Ishikawa (cell line): ENCODE data around the gene HBEGF.

Experiments
- CEBPB ChIP-seq: IDR thresholded peaks from 2 replicates; pipeline ENCODE4 v1.6.1; 2012
- CREB1 ChIP-seq: IDR thresholded peaks from 2 replicates; pipeline ENCODE4 v1.6.1; 2012; ENCODE audit warnings: low read depth
- EGR1 ChIP-seq: IDR thresholded peaks from 2 replicates; pipeline ENCODE4 v1.6.1; 2012
- EP300 ChIP-seq: IDR thresholded peaks from 2 replicates; pipeline ENCODE4 v1.6.1; 2012; ENCODE audit warnings: borderline replicate concordance
- FOXM1 ChIP-seq: IDR thresholded peaks from 2 replicates; pipeline ENCODE4 v1.6.1; 2012; ENCODE audit warnings: low read depth, borderline replicate concordance
- MAX ChIP-seq: IDR thresholded peaks from 2 replicates; pipeline ENCODE4 v1.6.1; 2012
- NFIC ChIP-seq: IDR thresholded peaks from 2 replicates; pipeline ENCODE4 v1.6.1; 2012
- RAD21 ChIP-seq: IDR thresholded peaks from 2 replicates; pipeline ENCODE4 v1.6.1; 2012; ENCODE audit warnings: low read depth
- REST ChIP-seq: IDR thresholded peaks from 2 replicates; pipeline ENCODE4 v1.6.1; 2012; ENCODE audit warnings: low read depth, mild to moderate bottlenecking
- TAF1 ChIP-seq: IDR thresholded peaks from 2 replicates; pipeline ENCODE4 v1.6.1; 2012; ENCODE audit warnings: low read depth, mild to moderate bottlenecking
- TCF12 ChIP-seq: IDR thresholded peaks from 2 replicates; pipeline ENCODE4 v1.6.1; 2012; ENCODE audit warnings: low read depth
- TEAD4 ChIP-seq: IDR thresholded peaks from 2 replicates; pipeline ENCODE4 v1.6.1; 2012
- USF1 ChIP-seq: IDR thresholded peaks from 2 replicates; pipeline ENCODE4 v1.6.1; 2012
- YY1 ChIP-seq: IDR thresholded peaks from 2 replicates; pipeline ENCODE4 v1.6.1; 2012; ENCODE audit warnings: low read depth
- ZBTB7A ChIP-seq: IDR thresholded peaks from 2 replicates; pipeline ENCODE4 v1.6.1; 2012; ENCODE audit warnings: low read depth

The HBEGF gene

GRCh38 chr5:140324041-140324600 is 22.3 kb downstream of the HBEGF start:
- TF ChIP-seq REST (no peak), RAD21 (no peak), EGR1 (no peak), TEAD4 (no peak), USF1 (no peak), EP300 (no peak), YY1 (no peak), CREB1 (no peak), MAX (no peak), FOXM1 (no peak), CEBPB (no peak), ZBTB7A (no peak)

- TF ChIP-seq TCF12 = peak; percentile 11; the same call in 1 of the 2 replicates
- TF ChIP-seq MAX = peak; percentile 65
- TF ChIP-seq ZBTB7A = 0 out of 2 replicates have a peak, but pooled peaks have one; percentile 51
- TF ChIP-seq TEAD4 = peak; percentile 72
- TF ChIP-seq NFIC = peak; percentile 50
- no peak for TF ChIP-seq YY1
- TF ChIP-seq EGR1 = no peak
Observed at GRCh38 chr5:140322751-140323731, 23.4 kb downstream of the HBEGF start.

GRCh38 chr5:140321796-140322195 is 24.6 kb downstream of the HBEGF start:
- TF ChIP-seq REST = no peak
- no peak for TF ChIP-seq NFIC
- TF ChIP-seq EGR1 = no peak
- TF ChIP-seq CREB1 = no peak
- no peak for TF ChIP-seq TEAD4
- no peak for TF ChIP-seq TAF1
- no peak for TF ChIP-seq ZBTB7A
- no peak for TF ChIP-seq USF1
- TF ChIP-seq MAX = no peak
- TF ChIP-seq CEBPB = no peak
- TF ChIP-seq FOXM1 = no peak
- TF ChIP-seq EP300 = no peak
- TF ChIP-seq TCF12 = no peak
- no peak for TF ChIP-seq YY1
- no peak for TF ChIP-seq RAD21

GRCh38 chr5:140319833-140320232 is 26.6 kb downstream of the HBEGF start:
- TF ChIP-seq TEAD4 = no peak
- TF ChIP-seq ZBTB7A = no peak
- TF ChIP-seq CEBPB = no peak
- no peak for TF ChIP-seq FOXM1
- no peak for TF ChIP-seq REST
- no peak for TF ChIP-seq TAF1
- no peak for TF ChIP-seq RAD21
- no peak for TF ChIP-seq YY1
- no peak for TF ChIP-seq USF1
- TF ChIP-seq EP300 = no peak
- TF ChIP-seq TCF12 = no peak
- no peak for TF ChIP-seq EGR1
- no peak for TF ChIP-seq NFIC
- TF ChIP-seq CREB1 = no peak
- no peak for TF ChIP-seq MAX
